PC-9 (cell line): ENCODE results near the gene XRCC5. TPM values are rescaled to one million over a fixed set of nuclear protein-coding genes. Genes with fewer than 3 reads are reported as not detected.
"Not testable (repeated sequence)": the region's sequence is repeated elsewhere in the genome, so short reads cannot be mapped to it uniquely, and the experiment has no call there.

ENCODE experiments used
- BruUV-seq: library from RNA; stranded (reverse); fragments of 400-500 nt; replicated peaks from 2 replicates; lab custom pipeline; 2021; lab: Mats Ljungman, UMichigan
- CTCF ChIA-PET: fragments of 300-600 bp; sonication (Branson Sonifier 250); formaldehyde crosslinking; loops from one replicate; lab custom pipeline; 2022; ENCODE audit warnings: antibody characterized with exemption; lab: Charles Lee
- POLR2A ChIA-PET: fragments of 300-600 bp; sonication (Branson Sonifier 250); formaldehyde crosslinking; loops from one replicate; lab custom pipeline; 2022; ENCODE audit warnings: antibody characterized with exemption; ENCODE audit not compliant: unreplicated experiment; lab: Charles Lee
- DNase-seq, 2 experiments: peaks; one replicate each; pipeline versions ENCODE4 v3.0.0 to v3.0.0-alpha.2; 2015 to 2022; ENCODE audit warnings: mixed read lengths in 1 of 2
- H2AFZ ChIP-seq: fragments of 200-600 bp; sonication (generic); 2 replicates; pipeline ENCODE4 v1.8.1; 2017; ENCODE audit warnings: antibody characterized with exemption
- H3F3A ChIP-seq: fragments of 200-600 bp; sonication (generic); 2 replicates; pipeline ENCODE4 v1.8.1; 2017; ENCODE audit warnings: antibody characterized with exemption, mild to moderate bottlenecking, low read depth; ENCODE audit not compliant: insufficient read depth
- H3K27ac ChIP-seq: fragments of 200-600 bp; sonication (generic); 2 replicates; pipeline ENCODE4 v1.6.1; 2016; ENCODE audit warnings: mixed run types
- H3K27me3 ChIP-seq: fragments of 200-600 bp; sonication (generic); 2 replicates; pipeline ENCODE4 v1.6.1; 2016; ENCODE audit warnings: low read depth, mixed run types; ENCODE audit not compliant: insufficient read depth
- H3K36me3 ChIP-seq: fragments of 200-600 bp; sonication (generic); 2 replicates; pipeline ENCODE4 v1.6.1; 2016; ENCODE audit warnings: low read depth, mixed run types
- H3K4me1 ChIP-seq: fragments of 200-600 bp; sonication (generic); replicated peaks from 2 replicates; pipeline ENCODE4 v1.6.1; 2016; ENCODE audit warnings: mixed run types; ENCODE audit not compliant: insufficient read depth
- H3K4me2 ChIP-seq: fragments of 200-600 bp; sonication (generic); 2 replicates; pipeline ENCODE4 v1.6.1; 2017; ENCODE audit warnings: mixed run types
- H3K4me3 ChIP-seq: fragments of 200-600 bp; sonication (generic); 2 replicates; pipeline ENCODE4 v1.6.1; 2016; ENCODE audit warnings: mixed run types
- H3K79me2 ChIP-seq: fragments of 200-600 bp; sonication (generic); 2 replicates; pipeline ENCODE4 v1.6.1; 2017; ENCODE audit warnings: low read depth, mixed run types
- H3K9me2 ChIP-seq: fragments of 200-600 bp; sonication (generic); 2 replicates; pipeline ENCODE4 v1.8.1; 2017; ENCODE audit warnings: mild to moderate bottlenecking; ENCODE audit not compliant: insufficient read depth
- H3K9me3 ChIP-seq: fragments of 200-600 bp; sonication (generic); 2 replicates; pipeline ENCODE4 v1.8.1; 2016; ENCODE audit warnings: low read depth; ENCODE audit not compliant: insufficient read depth
- H4K20me1 ChIP-seq: fragments of 200-600 bp; sonication (generic); 2 replicates; pipeline ENCODE4 v1.8.1; 2017; ENCODE audit not compliant: insufficient read depth
- CTCF ChIP-seq: fragments of 200-600 bp; sonication (generic); conservative IDR thresholded peaks from 2 replicates; pipeline ENCODE4 v1.6.1; 2017; ENCODE audit warnings: mixed run types, antibody characterized with exemption, mild to moderate bottlenecking, moderate library complexity
- EZH2 ChIP-seq: fragments of 200-600 bp; sonication (generic); IDR thresholded peaks from 2 replicates; pipeline ENCODE4 v1.8.0; 2017; ENCODE audit warnings: antibody characterized with exemption, low read depth
- intact Hi-C: fragments of 100-400 bp; cut with micrococcal nuclease; formaldehyde crosslinking; loops from one replicate; pipeline ENCODE4 v1.10.0; 2022; ENCODE audit not compliant: unreplicated experiment
- total RNA-seq: library from RNA; stranded (reverse); gene quantifications from 2 replicates; pipeline ENCODE4 v1.2.3, GENCODE V29; 2021

Gene XRCC5
- total RNA-seq, 1 experiment from 2014 or later: 275 TPM

GRCh38 chr2:216078776-216079175 lies 30.4 kb upstream of the XRCC5 start:
- Histone ChIP-seq H3K4me3 (no peak overlapping the region), H3K79me2 (no peaks in the 10 kb centered on the region), H3K36me3 (no peaks in the 10 kb centered on the region), H3K27me3 (0 out of 2 replicates have a peak, but pooled peaks cover 12% of the 10 kb centered on the region), H3K27ac (peak overlapping the region; percentile 57; the same call in 1 of the 2 replicates), H3K4me2 (peak overlapping the region; percentile 43), H3K9me3 (no peaks in the 10 kb centered on the region), H3F3A (no peaks in the 10 kb centered on the region; the same call in none of the 2 replicates), H3K4me1 (peaks cover 22% of the 10 kb centered on the region), H4K20me1 (no peaks in the 10 kb centered on the region), H2AFZ (no peak overlapping the region), H3K9me2 (no peaks in the 10 kb centered on the region)
- CTCF ChIA-PET: no interaction called here
- no TSS peak for BruUV-seq
- POLR2A ChIA-PET: no interaction called here
- no peak for TF ChIP-seq CTCF
- no peak for TF ChIP-seq EZH2
- no peak for DNase-seq
- intact Hi-C loops: no loop called here

DNA sequence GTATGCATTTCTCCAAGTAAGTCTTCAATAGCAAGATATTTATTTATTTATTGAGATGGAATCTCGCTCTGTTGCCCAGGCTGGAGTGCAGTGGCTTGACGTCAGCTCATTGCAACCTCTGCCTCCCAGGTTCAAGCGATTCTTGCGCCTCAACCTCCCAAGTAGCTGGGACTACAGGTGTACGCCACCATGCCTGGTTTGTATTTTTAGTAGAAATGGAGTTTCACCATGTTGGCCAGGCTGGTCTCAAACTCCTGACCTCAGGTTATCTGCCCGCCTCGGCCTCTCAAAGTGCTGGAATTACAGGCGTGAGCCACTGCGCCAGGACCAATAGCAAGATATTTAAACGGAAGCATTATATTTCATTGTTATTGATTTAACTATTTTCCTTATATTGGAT lies 29.1 kb upstream of the XRCC5 start:
- H3K9me2 ChIP-seq, H3F3A ChIP-seq, POLR2A ChIA-PET, H3K4me2 ChIP-seq, H3K4me3 ChIP-seq, H4K20me1 ChIP-seq, CTCF ChIA-PET, H3K36me3 ChIP-seq, H3K27ac ChIP-seq, BruUV-seq, intact Hi-C loops, H2AFZ ChIP-seq, H3K79me2 ChIP-seq, H3K9me3 ChIP-seq, DNase-seq: not testable (repeated sequence)
- Histone ChIP-seq H3K4me1 (peaks cover 22% of the 10 kb centered on the region), H3K27me3 (0 out of 2 replicates have a peak, but pooled peaks cover 12% of the 10 kb centered on the region)

DNA sequence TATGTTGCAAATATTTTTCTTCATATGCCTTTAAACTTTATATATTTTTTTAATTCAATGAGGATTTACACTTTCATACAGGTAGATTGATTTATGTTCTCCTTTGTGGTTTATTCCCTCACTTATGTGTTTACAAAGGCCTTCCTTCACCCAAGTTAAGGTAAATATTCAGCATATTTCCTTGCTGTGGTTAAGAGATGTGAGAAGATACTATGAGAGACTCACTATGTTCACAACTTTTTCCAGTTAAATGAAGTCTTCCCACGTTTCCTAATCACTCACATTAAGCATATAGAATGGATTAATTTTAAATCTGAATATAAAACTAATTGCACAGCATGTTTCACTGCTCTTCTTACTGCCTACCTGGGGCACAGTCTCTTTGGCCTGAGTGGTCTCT lies 28.1 kb upstream of the XRCC5 start:
- peaks cover 22% of the 10 kb centered on the region for H3K4me1 ChIP-seq
- peak overlapping the region; percentile 90 for H3K4me3 ChIP-seq
- no TSS peak for BruUV-seq
- H3K4me2 ChIP-seq: peak overlapping the region; percentile 84
- 0 out of 2 replicates have a peak, but pooled peaks cover 12% of the 10 kb centered on the region for H3K27me3 ChIP-seq
- H3K36me3 ChIP-seq: no peaks in the 10 kb centered on the region
- no peaks in the 10 kb centered on the region for H4K20me1 ChIP-seq
- ChIA-PET CTCF (interaction anchor here (1.5 kb wide), 1 partner anchor 33 kb away, joined by 5 read pairs; no protein-coding TSS in a partner anchor), POLR2A (interaction anchor here (0.7 kb wide), 2 partner anchors 14 to 95 kb away, joined by 3 to 4 read pairs; no protein-coding TSS in a partner anchor)
- no peaks in the 10 kb centered on the region for H3K9me2 ChIP-seq
- H3K27ac ChIP-seq: no peak overlapping the region
- no peak for DNase-seq
- H3K9me3 ChIP-seq: no peaks in the 10 kb centered on the region
- intact Hi-C loops: no loop called here
- TF ChIP-seq CTCF (no peak), EZH2 (no peak)
- peak overlapping the region; percentile 94 for H2AFZ ChIP-seq
- no peaks in the 10 kb centered on the region for H3K79me2 ChIP-seq
- no peaks in the 10 kb centered on the region; the same call in 1 of the 2 replicates for H3F3A ChIP-seq
